H1 (cell line): Measurements from ENCODE around the gene PECR. TPM values are rescaled to one million over a fixed set of nuclear protein-coding genes. Genes with fewer than 3 reads are reported as not detected.

Experiments used
- CEBPB ChIP-seq: IDR thresholded peaks from 2 replicates; pipeline ENCODE4 v1.6.1; 2012; ENCODE audit warnings: low read depth, low read length
- CHD2 ChIP-seq: IDR thresholded peaks from 2 replicates; pipeline ENCODE4 v1.6.1; 2012; ENCODE audit warnings: low read length, improper control_type of control experiment
- CTBP2 ChIP-seq: IDR thresholded peaks from 2 replicates; pipeline ENCODE4 v1.7.0; 2011; ENCODE audit warnings: borderline replicate concordance, mild to moderate bottlenecking, moderate library complexity, mixed read lengths, low read length; ENCODE audit not compliant: insufficient read depth, insufficient read length
- EGR1 ChIP-seq: IDR thresholded peaks from 2 replicates; pipeline ENCODE4 v1.6.1; 2011; ENCODE audit warnings: low read depth, low read length, borderline replicate concordance
- EP300 ChIP-seq, 2 experiments: IDR thresholded peaks; 1 replicate in 1 of 2; 2 replicates in 1 of 2; pipeline ENCODE4 v1.6.1; 2011 to 2012; ENCODE audit warnings: low read depth in 2 of 2, low read length in 2 of 2, mild to moderate bottlenecking in 2 of 2, borderline replicate concordance in 1 of 2, inconsistent platforms in 1 of 2, moderate library complexity in 1 of 2
- GTF2F1 ChIP-seq: IDR thresholded peaks from 2 replicates; pipeline ENCODE4 v1.6.1; 2012; ENCODE audit warnings: low read depth, low read length, improper control_type of control experiment, borderline replicate concordance
- KDM4A ChIP-seq: IDR thresholded peaks from one replicate; pipeline ENCODE4 v1.7.1; 2012; ENCODE audit warnings: low read depth, mild to moderate bottlenecking, moderate library complexity, low read length, inconsistent platforms; ENCODE audit not compliant: severe bottlenecking
- MAFK ChIP-seq: IDR thresholded peaks from 2 replicates; pipeline ENCODE4 v1.6.1; 2012; ENCODE audit warnings: low read depth, mild to moderate bottlenecking, improper control_type of control experiment, low read length
- NRF1 ChIP-seq: IDR thresholded peaks from 2 replicates; pipeline ENCODE4 v1.6.1; 2011; ENCODE audit warnings: mild to moderate bottlenecking, low read depth, low read length, improper control_type of control experiment
- POLR2A ChIP-seq, 2 experiments: IDR thresholded peaks; 1 replicate in 1 of 2; 2 replicates in 1 of 2; pipeline ENCODE4 v1.6.1; 2011; ENCODE audit warnings: low read depth in 2 of 2, low read length in 2 of 2, mild to moderate bottlenecking in 2 of 2; ENCODE audit errors: control extremely low read depth in 1 of 2
- RBBP5 ChIP-seq: IDR thresholded peaks from 2 replicates; pipeline ENCODE4 v1.7.1; 2012; ENCODE audit warnings: low read depth, mild to moderate bottlenecking, inconsistent platforms, low read length, moderate library complexity, borderline replicate concordance
- SIN3A ChIP-seq, 2 experiments: IDR thresholded peaks in 1 of 2; conservative IDR thresholded peaks in 1 of 2; 2 replicates each; pipeline ENCODE4 v1.6.1; 2011 to 2012; ENCODE audit warnings: low read length in 2 of 2, improper control_type of control experiment in 1 of 2, low read depth in 1 of 2, mild to moderate bottlenecking in 1 of 2
- SIRT6 ChIP-seq: IDR thresholded peaks from one replicate; pipeline ENCODE4 v1.7.1; 2012; ENCODE audit warnings: low read length, inconsistent platforms
- SP1 ChIP-seq: IDR thresholded peaks from 2 replicates; pipeline ENCODE4 v1.6.1; 2011; ENCODE audit warnings: low read depth, low read length
- TAF1 ChIP-seq: IDR thresholded peaks from 2 replicates; pipeline ENCODE4 v1.6.1; 2011; ENCODE audit warnings: mild to moderate bottlenecking, low read depth, low read length
- YY1 ChIP-seq: IDR thresholded peaks from 2 replicates; pipeline ENCODE4 v1.6.1; 2011; ENCODE audit warnings: low read depth, mild to moderate bottlenecking, low read length
- polyA plus RNA-seq, 7 experiments: library from polyadenylated mRNA; depleted of rRNA in 3 of 7; stranded (reverse) in 5 of 7; unstranded in 2 of 7; fragments of >200 nt in 5 of 7; fragments of 200-250 nt in 2 of 7; gene quantifications; 1 replicate in 5 of 7; 2 replicates in 1 of 7; 4 replicates in 1 of 7; pipeline versions ENCODE4 v1.2.1 to v1.2.3, GENCODE V29; 2011 to 2013; ENCODE audit warnings: missing spikeins in 2 of 7, mixed read lengths in 2 of 7
- total RNA-seq: library from RNA; stranded (reverse); fragmentation: NEBNext Ultra II Directional; extraction: Animal tissue kit (Norgen Biotek cat#: 25700); gene quantifications from 2 replicates; pipeline ENCODE4 v1.2.1, GENCODE V29; 2021
- TF ChIP-seq, protein P1 (sequence below): IDR thresholded peaks from 2 replicates; pipeline ENCODE4 v1.6.1; 2012; ENCODE audit warnings: inconsistent platforms
- TF ChIP-seq, protein P2 (sequence below), 3 experiments: IDR thresholded peaks; 1 replicate in 2 of 3; 2 replicates in 1 of 3; pipeline versions ENCODE4 v1.5.1 to v1.6.1; 2011; ENCODE audit warnings: low read length in 3 of 3, mild to moderate bottlenecking in 3 of 3, inconsistent platforms in 2 of 3, low read depth in 1 of 3, moderate library complexity in 1 of 3; ENCODE audit not compliant: insufficient read depth in 1 of 3; ENCODE audit errors: control extremely low read depth in 1 of 3
- TF ChIP-seq, protein P3 (sequence below): IDR thresholded peaks from 2 replicates; pipeline ENCODE4 v1.6.1; 2012; ENCODE audit warnings: inconsistent platforms

Gene PECR
- total and polyA plus RNA-seq, 2 of the 8 experiments (the other 6 are each of a cell fraction or from before 2014, with no cell fraction given): 15.9 to 19.2 TPM

DNA sequence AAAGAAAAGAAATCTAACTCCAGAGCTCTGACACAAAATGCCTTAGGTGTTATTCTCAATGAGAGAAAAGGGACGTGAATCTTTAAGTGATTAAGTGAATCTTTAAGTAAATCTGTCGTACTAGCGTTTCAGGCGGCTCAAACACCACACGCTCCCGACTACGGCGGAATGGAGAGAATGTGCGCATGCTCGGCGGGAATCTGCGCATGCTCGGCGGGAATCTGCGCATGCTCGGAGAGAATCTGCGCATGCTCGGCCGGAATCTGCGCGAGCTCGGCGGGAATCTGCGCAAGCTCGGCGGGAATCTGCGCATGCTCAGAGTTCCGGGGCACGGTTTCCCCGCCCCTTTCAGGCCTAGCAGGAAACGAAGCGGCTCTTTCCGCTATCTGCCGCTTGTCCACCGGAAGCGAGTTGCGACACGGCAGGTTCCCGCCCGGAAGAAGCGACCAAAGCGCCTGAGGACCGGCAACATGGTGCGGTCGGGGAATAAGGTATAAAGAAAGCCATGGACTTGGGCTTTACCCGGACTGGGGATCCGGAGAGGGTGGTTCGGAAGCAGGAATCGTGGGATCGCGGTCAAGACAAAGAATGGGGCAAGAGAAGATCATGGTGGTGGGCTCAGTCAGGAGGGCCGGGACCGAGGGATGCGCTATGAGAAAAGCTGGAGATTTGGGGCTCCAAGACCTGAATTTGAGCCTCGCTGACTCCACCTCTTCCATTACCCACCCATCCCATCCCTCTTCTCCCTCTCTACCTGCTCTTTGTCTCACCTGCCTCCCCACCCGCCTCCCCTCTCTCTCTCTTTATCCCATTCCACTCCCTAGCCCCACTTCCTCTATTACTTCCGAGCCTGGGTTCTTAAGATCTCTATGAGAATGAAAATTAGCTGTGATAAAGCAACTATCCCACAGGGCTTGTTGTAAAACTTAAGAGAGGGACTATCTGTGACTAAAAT, 27.6 kb upstream of the PECR start, which contains the start of gene XRCC5 (continued):
- TF ChIP-seq, protein P1, sequence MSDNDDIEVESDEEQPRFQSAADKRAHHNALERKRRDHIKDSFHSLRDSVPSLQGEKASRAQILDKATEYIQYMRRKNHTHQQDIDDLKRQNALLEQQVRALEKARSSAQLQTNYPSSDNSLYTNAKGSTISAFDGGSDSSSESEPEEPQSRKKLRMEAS: peak; percentile 96
- TF ChIP-seq SIN3A (conservative IDR thresholded peaks at IDR 0.05 in 1 of 2, IDR thresholded peaks at IDR 0.05 in 1 of 2; ENCODE audit: low read depth in 1 of 2, low read length in 2 of 2) (peak; percentile 54 to 75; a peak in 3 of 4 replicates), EP300 (IDR thresholded peaks at IDR 0.05; ENCODE audit: borderline replicate concordance in 1 of 2, low read depth in 2 of 2, low read length in 2 of 2) (no peak; a peak in 1 of 3 replicates), EGR1 (peak; percentile 90), SIRT6 (no peak), POLR2A (IDR thresholded peaks at IDR 0.05; ENCODE audit: control extremely low read depth in 1 of 2, low read depth in 2 of 2, low read length in 2 of 2) (peak; percentile 65 to 77), TAF1 (peak; percentile 93), YY1 (no peak), CHD2 (0 out of 2 replicates have a peak, but pooled peaks have one; percentile 8), MAFK (no peak), NRF1 (peak; percentile 100), GTF2F1 (0 out of 2 replicates have a peak, but pooled peaks have one; percentile 56), CEBPB (peak; percentile 96), RBBP5 (no peak), KDM4A (peak; percentile 63), CTBP2 (peak; percentile 30), SP1 (peak; percentile 15; the same call in 1 of the 2 replicates)
- TF ChIP-seq, protein P2, sequence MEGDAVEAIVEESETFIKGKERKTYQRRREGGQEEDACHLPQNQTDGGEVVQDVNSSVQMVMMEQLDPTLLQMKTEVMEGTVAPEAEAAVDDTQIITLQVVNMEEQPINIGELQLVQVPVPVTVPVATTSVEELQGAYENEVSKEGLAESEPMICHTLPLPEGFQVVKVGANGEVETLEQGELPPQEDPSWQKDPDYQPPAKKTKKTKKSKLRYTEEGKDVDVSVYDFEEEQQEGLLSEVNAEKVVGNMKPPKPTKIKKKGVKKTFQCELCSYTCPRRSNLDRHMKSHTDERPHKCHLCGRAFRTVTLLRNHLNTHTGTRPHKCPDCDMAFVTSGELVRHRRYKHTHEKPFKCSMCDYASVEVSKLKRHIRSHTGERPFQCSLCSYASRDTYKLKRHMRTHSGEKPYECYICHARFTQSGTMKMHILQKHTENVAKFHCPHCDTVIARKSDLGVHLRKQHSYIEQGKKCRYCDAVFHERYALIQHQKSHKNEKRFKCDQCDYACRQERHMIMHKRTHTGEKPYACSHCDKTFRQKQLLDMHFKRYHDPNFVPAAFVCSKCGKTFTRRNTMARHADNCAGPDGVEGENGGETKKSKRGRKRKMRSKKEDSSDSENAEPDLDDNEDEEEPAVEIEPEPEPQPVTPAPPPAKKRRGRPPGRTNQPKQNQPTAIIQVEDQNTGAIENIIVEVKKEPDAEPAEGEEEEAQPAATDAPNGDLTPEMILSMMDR (IDR thresholded peaks at IDR 0.05; ENCODE audit: control extremely low read depth in 1 of 3, insufficient read depth in 1 of 3, low read depth in 1 of 3, low read length in 3 of 3): no peak
- TF ChIP-seq, protein P3, sequence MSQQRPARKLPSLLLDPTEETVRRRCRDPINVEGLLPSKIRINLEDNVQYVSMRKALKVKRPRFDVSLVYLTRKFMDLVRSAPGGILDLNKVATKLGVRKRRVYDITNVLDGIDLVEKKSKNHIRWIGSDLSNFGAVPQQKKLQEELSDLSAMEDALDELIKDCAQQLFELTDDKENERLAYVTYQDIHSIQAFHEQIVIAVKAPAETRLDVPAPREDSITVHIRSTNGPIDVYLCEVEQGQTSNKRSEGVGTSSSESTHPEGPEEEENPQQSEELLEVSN: peak; percentile 97
